WTC11 (cell line): Measurements from ENCODE around the gene OSBP2. TPM values are rescaled to one million over a fixed set of nuclear protein-coding genes. Genes with fewer than 3 reads are reported as not detected.

ENCODE experiments used
- ATAC-seq: fragments of 200-7000 bp; cut with Tn5 transposase; 2 replicates; pipeline ENCODE4 v1.10.0; 2021; ENCODE audit warnings: mild to moderate bottlenecking, moderate library complexity
- CTCF ChIA-PET: fragments of 300-600 bp; sonication (Branson Sonifier 250); formaldehyde crosslinking; loops from one replicate; lab custom pipeline; 2021; ENCODE audit warnings: antibody characterized with exemption; lab: Charles Lee
- POLR2A ChIA-PET: fragments of 350-600 bp; sonication (Branson Sonifier 250); formaldehyde crosslinking; loops from one replicate; lab custom pipeline; 2021; ENCODE audit warnings: antibody characterized with exemption; lab: Charles Lee
- DNase-seq: peaks from one replicate; pipeline ENCODE4 v3.0.0; 2021; ENCODE audit warnings: low spot score
- H3K27ac Mint-ChIP-seq: 2 replicates; pipeline ENCODE4 v1.8.0; 2021; ENCODE audit warnings: mixed read lengths
- H3K27me3 Mint-ChIP-seq: 2 replicates; pipeline ENCODE4 v1.8.0; 2021; ENCODE audit warnings: low read depth, mild to moderate bottlenecking, moderate library complexity, mixed read lengths
- H3K36me3 Mint-ChIP-seq: 2 replicates; pipeline ENCODE4 v1.8.0; 2021; ENCODE audit warnings: mixed read lengths
- H3K4me1 Mint-ChIP-seq: 2 replicates; pipeline ENCODE4 v1.8.0; 2022; ENCODE audit warnings: mixed read lengths
- H3K4me3 Mint-ChIP-seq: 2 replicates; pipeline ENCODE4 v1.8.0; 2021; ENCODE audit warnings: mild to moderate bottlenecking, moderate library complexity, mixed read lengths
- H3K9me3 Mint-ChIP-seq: 2 replicates; pipeline ENCODE4 v1.8.0; 2021; ENCODE audit warnings: mixed read lengths
- ELF4 ChIP-seq: sonication (generic); formaldehyde crosslinking; IDR thresholded peaks from 2 replicates; pipeline ENCODE4 v1.8.1; 2022; ENCODE audit warnings: low read depth, mild to moderate bottlenecking, moderate library complexity, missing genetic modification reagents
- ERG ChIP-seq: fragments of 250-450 bp; sonication (Bioruptor Pico); IDR thresholded peaks from 2 replicates; pipeline ENCODE4 v1.8.0; 2021; ENCODE audit warnings: mild to moderate bottlenecking
- FOXK1 ChIP-seq: sonication (generic); formaldehyde crosslinking; IDR thresholded peaks from 2 replicates; pipeline ENCODE4 v1.8.0; 2022; ENCODE audit warnings: mild to moderate bottlenecking, moderate library complexity, missing genetic modification reagents
- JUN ChIP-seq: sonication (generic); formaldehyde crosslinking; IDR thresholded peaks from 2 replicates; pipeline ENCODE4 v1.8.0; 2023; ENCODE audit warnings: mild to moderate bottlenecking, missing genetic modification reagents
- MLX ChIP-seq: sonication (generic); formaldehyde crosslinking; IDR thresholded peaks from 2 replicates; pipeline ENCODE4 v1.8.1; 2023; ENCODE audit warnings: mild to moderate bottlenecking, missing genetic modification reagents, moderate library complexity
- NFE2L1 ChIP-seq: sonication (generic); formaldehyde crosslinking; IDR thresholded peaks from 2 replicates; pipeline ENCODE4 v1.8.1; 2023; ENCODE audit warnings: missing genetic modification reagents
- PRRX2 ChIP-seq: fragments of 250-450 bp; sonication (Bioruptor Pico); IDR thresholded peaks from 2 replicates; pipeline ENCODE4 v1.8.0; 2021; ENCODE audit warnings: mild to moderate bottlenecking
- RELA ChIP-seq: sonication (generic); formaldehyde crosslinking; IDR thresholded peaks from 2 replicates; pipeline ENCODE4 v1.8.1; 2022; ENCODE audit warnings: missing genetic modification reagents, mild to moderate bottlenecking, borderline replicate concordance
- SMAD4 ChIP-seq: sonication (generic); formaldehyde crosslinking; IDR thresholded peaks from 2 replicates; pipeline ENCODE4 v1.8.0; 2022; ENCODE audit warnings: mild to moderate bottlenecking, missing genetic modification reagents
- TEAD4 ChIP-seq: sonication (generic); formaldehyde crosslinking; IDR thresholded peaks from 2 replicates; pipeline ENCODE4 v1.8.0; 2022; ENCODE audit warnings: mild to moderate bottlenecking, missing genetic modification reagents
- ZNF138 ChIP-seq: sonication (generic); formaldehyde crosslinking; conservative IDR thresholded peaks from 2 replicates; pipeline ENCODE4 v1.8.1; 2022; ENCODE audit warnings: mild to moderate bottlenecking, moderate library complexity, missing genetic modification reagents
- ZNF281 ChIP-seq: sonication (generic); formaldehyde crosslinking; IDR thresholded peaks from 2 replicates; pipeline ENCODE4 v1.8.0; 2023; ENCODE audit warnings: mild to moderate bottlenecking, missing genetic modification reagents
- ZNF396 ChIP-seq: fragments of 250-450 bp; sonication (Bioruptor Pico); IDR thresholded peaks from 2 replicates; pipeline ENCODE4 v1.8.0; 2021; ENCODE audit warnings: mild to moderate bottlenecking, moderate library complexity, borderline replicate concordance
- ZNF532 ChIP-seq: fragments of 250-450 bp; sonication (Bioruptor Pico); IDR thresholded peaks from 2 replicates; pipeline ENCODE4 v1.9.0; 2021; ENCODE audit warnings: mild to moderate bottlenecking, borderline replicate concordance
- total RNA-seq: library from RNA; stranded (reverse); gene quantifications from 3 replicates; pipeline ENCODE4 v1.2.3, GENCODE V29; 2021
- TF ChIP-seq, protein P1 (sequence below): fragments of 250-450 bp; sonication (Bioruptor Pico); conservative IDR thresholded peaks from 2 replicates; pipeline ENCODE4 v1.9.0; 2021; ENCODE audit warnings: mild to moderate bottlenecking
- TF ChIP-seq, protein P2 (sequence below): sonication (generic); formaldehyde crosslinking; IDR thresholded peaks from 2 replicates; pipeline ENCODE4 v1.8.0; 2023; ENCODE audit warnings: missing genetic modification reagents, mild to moderate bottlenecking, borderline replicate concordance

OSBP2 gene
- total RNA-seq, 1 experiment from 2014 or later, result 4.1 TPM

- TF ChIP-seq ZNF532 (CRISPR knock-in tag), result no peak
- no peak for TF ChIP-seq ZNF396 (CRISPR knock-in tag)
- no peak for TF ChIP-seq ZNF138 (CRISPR knock-in tag)
- TF ChIP-seq ELF4 (CRISPR knock-in tag), result no peak
Measured at GRCh38 chr22:30646518-30647160, 48.0 kb upstream of the OSBP2 start (continued).

DNA sequence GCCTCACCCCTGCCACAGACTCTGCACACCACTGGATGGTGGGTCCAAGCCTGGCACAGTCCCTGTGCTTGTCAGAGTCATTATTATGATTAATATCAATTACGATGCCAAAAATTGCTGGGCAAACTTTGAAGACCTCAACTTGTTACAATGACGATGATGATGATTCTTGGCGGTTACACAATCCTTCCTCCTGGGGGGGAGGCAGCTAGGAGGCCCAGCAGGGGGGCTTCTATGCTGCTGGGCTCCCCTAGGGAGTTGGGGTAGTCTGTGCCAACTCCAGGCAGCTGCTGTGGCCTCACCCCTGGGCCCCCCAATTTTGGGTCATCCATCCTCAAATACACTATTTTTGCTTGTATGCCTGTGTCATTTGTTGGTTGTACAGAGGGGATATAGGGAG, 47.1 kb upstream of the OSBP2 start:
- TF ChIP-seq SMAD4 (no peak), PRRX2 (no peak)
- H3K27me3 Mint-ChIP-seq, result no peaks in the 10 kb centered on the region; the same call in 1 of the 2 replicates
- H3K4me1 Mint-ChIP-seq, result peaks cover 7% of the 10 kb centered on the region; the same call in 1 of the 2 replicates
- ATAC-seq (no peak), DNase-seq (no peak)
- CTCF ChIA-PET, result interaction anchor here (1.1 to 1.6 kb wide), 2 partner anchors 37 to 108 kb away, joined by 5 to 6 read pairs; no protein-coding TSS in a partner anchor
- no peaks in the 10 kb centered on the region for H3K9me3 Mint-ChIP-seq
- H3K4me3 Mint-ChIP-seq, result no peak overlapping the region
- H3K27ac Mint-ChIP-seq, result no peak overlapping the region
- POLR2A ChIA-PET, result interaction anchor here (1.1 kb wide), 1 partner anchor 12 kb away, joined by 3 read pairs; the partner anchor contains the start of gene SLC35E4
- H3K36me3 Mint-ChIP-seq, result no peaks in the 10 kb centered on the region

DNA sequence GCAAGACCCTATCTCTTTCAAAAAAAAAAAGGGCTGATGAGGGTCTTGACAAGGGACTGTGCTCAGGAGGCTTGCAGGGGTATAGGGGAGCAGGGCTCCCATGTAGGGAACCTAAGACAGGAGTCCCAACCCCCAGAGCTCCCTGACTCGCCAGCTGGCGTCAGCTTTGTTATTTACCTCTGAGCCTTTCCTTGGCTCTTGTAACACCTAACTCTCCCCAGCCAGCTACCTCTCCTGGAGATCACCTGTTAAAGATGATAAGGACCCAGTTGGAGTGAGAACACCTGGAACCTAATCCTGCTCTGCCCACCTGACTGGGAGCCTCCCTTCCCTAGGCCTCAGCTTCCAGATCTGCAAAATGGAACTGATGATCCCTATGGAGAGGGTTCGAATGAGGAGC, 45.8 kb upstream of the OSBP2 start:
- no peak overlapping the region for H3K4me3 Mint-ChIP-seq
- no peak for DNase-seq
- ATAC-seq, result no peak
- TF ChIP-seq RELA (CRISPR knock-in tag) (no peak), MLX (no peak), FOXK1 (CRISPR knock-in tag) (no peak), JUN (CRISPR knock-in tag) (no peak), NFE2L1 (CRISPR knock-in tag) (no peak), SMAD4 (no peak), ZNF396 (CRISPR knock-in tag) (no peak), TEAD4 (CRISPR knock-in tag) (no peak), ZNF281 (no peak), ERG (CRISPR knock-in tag) (no peak)
- TF ChIP-seq, protein P1, sequence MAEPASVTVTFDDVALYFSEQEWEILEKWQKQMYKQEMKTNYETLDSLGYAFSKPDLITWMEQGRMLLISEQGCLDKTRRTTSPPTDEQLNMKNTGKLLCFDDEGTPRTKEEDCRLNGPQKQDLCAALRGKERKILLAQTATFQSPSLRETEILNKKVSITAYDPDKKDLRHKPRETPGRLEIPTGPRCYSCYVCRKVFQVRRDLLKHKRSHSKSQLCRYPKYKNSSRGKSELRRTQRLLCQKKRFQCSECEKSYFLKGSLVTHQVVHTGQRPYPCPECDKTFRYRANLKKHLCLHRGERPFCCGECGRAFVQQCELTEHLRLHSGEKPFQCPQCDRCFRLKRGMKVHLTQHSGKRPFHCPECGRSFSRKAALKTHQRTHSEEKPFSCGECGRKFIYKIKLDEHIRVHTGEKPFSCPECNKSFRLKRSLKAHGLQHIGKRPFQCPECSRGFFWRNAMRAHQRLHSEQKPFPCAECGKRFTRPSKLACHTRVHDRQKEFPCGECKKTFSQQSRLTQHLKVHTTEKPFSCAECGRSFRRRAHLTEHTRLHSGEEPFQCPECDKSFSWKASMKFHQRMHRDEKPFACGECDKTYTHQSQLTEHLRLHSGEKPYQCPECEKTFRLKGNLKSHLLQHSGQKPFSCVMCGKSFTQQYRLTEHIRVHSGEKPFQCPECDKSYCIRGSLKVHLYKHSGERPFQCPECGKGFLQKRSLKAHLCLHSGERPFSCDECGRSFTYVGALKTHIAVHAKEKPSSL (CRISPR knock-in tag), result no peak
- TF ChIP-seq, protein P2, sequence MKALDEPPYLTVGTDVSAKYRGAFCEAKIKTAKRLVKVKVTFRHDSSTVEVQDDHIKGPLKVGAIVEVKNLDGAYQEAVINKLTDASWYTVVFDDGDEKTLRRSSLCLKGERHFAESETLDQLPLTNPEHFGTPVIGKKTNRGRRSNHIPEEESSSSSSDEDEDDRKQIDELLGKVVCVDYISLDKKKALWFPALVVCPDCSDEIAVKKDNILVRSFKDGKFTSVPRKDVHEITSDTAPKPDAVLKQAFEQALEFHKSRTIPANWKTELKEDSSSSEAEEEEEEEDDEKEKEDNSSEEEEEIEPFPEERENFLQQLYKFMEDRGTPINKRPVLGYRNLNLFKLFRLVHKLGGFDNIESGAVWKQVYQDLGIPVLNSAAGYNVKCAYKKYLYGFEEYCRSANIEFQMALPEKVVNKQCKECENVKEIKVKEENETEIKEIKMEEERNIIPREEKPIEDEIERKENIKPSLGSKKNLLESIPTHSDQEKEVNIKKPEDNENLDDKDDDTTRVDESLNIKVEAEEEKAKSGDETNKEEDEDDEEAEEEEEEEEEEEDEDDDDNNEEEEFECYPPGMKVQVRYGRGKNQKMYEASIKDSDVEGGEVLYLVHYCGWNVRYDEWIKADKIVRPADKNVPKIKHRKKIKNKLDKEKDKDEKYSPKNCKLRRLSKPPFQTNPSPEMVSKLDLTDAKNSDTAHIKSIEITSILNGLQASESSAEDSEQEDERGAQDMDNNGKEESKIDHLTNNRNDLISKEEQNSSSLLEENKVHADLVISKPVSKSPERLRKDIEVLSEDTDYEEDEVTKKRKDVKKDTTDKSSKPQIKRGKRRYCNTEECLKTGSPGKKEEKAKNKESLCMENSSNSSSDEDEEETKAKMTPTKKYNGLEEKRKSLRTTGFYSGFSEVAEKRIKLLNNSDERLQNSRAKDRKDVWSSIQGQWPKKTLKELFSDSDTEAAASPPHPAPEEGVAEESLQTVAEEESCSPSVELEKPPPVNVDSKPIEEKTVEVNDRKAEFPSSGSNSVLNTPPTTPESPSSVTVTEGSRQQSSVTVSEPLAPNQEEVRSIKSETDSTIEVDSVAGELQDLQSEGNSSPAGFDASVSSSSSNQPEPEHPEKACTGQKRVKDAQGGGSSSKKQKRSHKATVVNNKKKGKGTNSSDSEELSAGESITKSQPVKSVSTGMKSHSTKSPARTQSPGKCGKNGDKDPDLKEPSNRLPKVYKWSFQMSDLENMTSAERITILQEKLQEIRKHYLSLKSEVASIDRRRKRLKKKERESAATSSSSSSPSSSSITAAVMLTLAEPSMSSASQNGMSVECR (CRISPR knock-in tag), result no peak
- H3K36me3 Mint-ChIP-seq, result no peaks in the 10 kb centered on the region
- no peaks in the 10 kb centered on the region; the same call in 1 of the 2 replicates for H3K27me3 Mint-ChIP-seq
- POLR2A ChIA-PET, result no interaction called here
- CTCF ChIA-PET, result interaction anchor here (1.6 to 4.2 kb wide), 2 partner anchors 14 to 106 kb away, joined by 5 to 35 read pairs; partner anchors contain the start of gene SLC35E4
- peaks cover 7% of the 10 kb centered on the region; the same call in 1 of the 2 replicates for H3K4me1 Mint-ChIP-seq
- no peak overlapping the region; the same call in 1 of the 2 replicates for H3K27ac Mint-ChIP-seq
- H3K9me3 Mint-ChIP-seq, result no peaks in the 10 kb centered on the region
